Activated CD4-positive, alpha-beta T cell treated with anti-CD3 and anti-CD28 coated beads, Interleukin-2, amount 50 U/mL, for 48 hours (primary cell): ENCODE data around the gene SSC5D.
A peak's percentile ranks its signal among the peaks of the same experiment; 100 is the strongest.

Source experiments
- DNase-seq, 2 experiments: peaks; one replicate each; pipeline ENCODE4 v3.0.0-alpha.2; 2020

The SSC5D gene

DNA sequence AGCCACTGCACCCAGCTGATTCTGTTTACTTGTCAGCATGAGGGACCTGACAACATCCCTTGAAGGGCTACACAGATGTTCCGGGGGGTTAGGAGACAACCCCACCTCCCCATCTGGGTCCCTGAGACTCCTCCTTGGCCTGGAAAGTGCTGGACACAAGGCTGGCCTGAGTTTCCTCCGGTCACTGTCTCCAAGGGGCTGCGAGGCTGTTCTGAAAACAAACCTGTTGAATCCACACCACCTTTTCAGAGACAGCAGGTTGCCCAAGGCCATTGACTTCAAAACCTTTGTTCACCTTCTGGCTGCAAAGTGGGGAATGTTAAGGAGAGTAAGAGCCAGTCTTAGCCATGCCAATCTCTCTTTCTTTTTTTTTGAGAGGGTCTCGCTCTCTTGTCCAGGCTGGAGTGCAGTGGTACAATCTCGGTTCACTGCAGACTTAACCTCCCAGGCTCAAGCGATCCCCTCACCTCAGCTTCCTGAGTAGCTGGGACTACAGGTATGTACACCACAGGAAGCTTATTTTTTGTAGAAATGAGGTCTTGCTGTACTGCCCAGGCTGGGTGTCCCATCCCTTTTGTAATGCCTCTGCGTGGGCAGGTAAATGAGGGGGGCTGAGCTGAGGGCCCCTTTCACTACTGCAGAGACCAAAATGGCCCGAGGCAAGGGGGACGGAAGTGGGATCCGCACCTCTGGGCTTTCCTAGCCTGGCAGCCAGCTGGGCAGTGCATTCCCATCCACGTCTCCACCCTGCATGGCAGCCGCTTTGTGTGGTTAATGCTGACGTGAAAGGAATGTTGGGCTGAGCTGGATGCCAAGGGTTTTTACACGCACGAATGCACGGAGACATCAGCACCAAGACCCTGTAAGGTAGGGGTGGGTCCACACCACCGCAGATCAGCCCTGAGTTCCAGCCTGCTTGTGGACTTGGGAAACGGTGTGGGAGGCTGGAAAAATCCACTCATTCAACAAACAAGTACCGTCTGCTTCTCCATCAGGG lies 13.7 kb upstream of the SSC5D start:
- no peak for DNase-seq

DNA sequence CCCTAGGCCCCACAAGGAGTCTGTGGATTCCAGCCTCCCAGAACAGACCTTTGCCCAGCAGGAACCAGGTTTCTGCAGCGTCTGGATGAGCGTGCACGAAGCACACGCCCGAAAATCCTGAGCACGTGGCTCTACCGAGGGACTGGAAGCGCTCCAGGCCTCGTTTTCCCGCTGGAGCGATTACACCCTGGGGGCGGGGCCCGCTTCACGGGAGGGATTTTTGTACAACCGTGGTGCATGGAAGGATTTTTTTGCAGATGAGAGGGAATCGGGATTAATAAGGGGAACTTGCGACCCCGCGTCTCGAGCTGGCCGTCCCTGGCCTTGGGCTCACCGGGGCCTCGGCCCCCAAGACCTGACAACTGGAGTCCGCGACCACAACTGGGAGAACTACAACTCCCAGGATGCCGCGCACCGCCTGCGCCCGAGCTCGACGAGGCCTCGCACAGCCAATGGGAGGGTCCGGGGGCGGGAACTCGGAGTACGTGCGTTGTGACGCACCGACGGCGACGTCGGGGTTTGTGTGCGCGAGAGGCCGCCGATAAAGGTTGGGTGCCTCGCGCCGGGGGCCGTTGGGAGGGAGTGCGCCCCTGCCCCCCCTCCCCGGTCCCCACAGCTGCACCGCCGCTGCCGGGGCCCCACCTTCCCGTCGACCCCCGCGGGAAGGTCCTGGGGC lies 12.0 kb upstream of the SSC5D start, which contains the start of gene ZNF628:
Gene ZNF628 (plus strand): TSS at position 518 of the 676 bp plus-strand sequence. CDS start 3,294 bp downstream, outside the sequence.
- DNase-seq = peak; percentile 99

DNA sequence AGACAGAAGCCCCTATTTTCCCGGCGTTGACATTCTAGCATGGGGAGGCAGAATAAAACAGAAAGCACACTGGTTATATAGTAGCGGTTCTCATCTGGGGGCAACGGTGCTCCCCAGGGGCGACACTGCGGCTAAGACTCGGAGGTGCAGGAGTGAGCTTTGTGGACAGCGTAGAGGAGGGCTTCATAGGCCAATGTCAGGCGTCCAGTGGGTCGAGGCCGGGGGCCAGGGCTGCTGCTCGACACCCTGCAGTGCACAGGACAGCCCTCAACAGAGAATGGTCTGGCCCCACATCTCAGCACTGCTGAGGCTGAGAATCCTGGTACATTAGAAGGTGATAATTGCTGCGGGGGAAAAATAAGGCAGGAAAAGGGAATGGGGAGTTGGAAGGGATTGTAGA lies 10.3 kb upstream of the SSC5D start:
- DNase-seq = no peak

DNA sequence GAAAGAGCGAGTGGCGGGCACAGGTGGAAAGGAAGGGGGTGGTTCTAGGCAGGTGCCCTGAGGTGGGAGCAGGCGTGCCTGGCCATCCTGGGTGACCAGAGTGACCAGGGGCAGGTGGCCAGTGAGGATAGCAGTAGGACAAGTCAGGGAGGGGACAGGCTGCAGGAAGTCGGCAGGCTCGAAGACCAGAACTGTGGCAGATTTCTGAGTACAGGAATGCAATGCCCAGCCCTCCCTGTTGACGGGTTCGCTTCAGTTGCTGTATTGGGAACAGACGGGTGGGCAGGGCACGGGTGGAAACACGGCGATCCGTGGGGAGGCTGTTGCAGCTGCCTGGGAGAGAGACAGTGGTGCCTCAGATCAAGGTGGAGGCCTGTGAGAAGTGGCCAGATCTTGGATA lies 9.9 kb upstream of the SSC5D start:
- no peak for DNase-seq

DNA sequence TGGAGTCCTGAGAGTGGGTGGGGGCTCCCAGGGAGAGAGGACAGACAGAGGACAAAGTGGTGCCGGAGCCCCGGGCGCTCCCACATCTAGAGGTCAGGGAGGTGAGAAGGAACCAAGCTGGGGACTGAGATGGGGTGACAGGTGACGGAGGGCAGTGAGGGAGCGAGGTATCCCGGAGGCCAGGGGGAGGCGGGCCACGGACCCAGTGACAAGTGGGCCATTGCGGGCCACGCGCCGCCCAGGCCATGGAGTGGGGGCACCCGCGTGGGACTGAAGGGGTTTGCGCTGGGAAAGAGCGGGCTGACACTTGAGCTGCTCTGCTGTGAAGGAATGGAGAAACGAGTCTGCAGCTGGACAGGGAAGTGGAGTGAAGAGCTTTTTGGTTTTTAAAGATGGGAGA lies 9.2 kb upstream of the SSC5D start:
- no peak for DNase-seq

DNA sequence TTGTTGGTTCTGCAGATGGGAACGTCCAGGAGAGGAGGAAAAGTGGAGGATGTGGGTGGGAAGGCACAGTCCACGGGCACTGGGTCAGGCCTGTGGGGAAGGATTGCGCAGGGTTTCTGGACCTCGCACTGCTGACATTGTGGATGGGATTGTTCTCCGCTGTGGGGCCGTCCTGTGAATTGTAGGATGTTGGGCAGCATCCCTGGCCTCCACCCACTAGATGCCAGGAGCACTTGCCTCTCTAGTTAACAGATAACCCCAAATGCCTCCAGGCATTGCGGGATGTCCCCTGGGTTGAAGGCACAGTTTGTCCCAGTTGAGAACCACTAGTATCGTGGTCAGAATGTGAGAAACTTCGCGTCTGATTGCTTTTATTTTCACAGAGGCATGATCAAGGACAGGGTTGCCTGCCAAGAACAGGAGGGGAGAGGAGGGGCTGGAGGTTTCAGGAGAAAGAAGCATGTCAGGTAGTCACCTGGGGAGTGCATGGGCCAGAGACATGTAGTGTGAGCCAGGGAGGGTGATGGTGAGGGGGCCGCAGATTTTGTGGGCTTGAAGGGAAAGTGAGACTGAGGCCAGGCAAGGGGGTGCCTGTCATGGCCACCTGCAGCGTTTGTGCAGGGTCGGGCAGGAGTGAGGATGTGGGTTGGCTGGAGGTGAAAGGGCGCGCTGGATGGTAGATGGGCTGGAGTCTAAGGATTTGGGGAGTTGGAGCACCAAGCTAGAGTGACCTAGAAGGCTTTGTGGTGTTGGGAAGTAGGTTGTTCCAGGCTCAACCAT lies 8.6 kb upstream of the SSC5D start:
- DNase-seq = no peak

DNA sequence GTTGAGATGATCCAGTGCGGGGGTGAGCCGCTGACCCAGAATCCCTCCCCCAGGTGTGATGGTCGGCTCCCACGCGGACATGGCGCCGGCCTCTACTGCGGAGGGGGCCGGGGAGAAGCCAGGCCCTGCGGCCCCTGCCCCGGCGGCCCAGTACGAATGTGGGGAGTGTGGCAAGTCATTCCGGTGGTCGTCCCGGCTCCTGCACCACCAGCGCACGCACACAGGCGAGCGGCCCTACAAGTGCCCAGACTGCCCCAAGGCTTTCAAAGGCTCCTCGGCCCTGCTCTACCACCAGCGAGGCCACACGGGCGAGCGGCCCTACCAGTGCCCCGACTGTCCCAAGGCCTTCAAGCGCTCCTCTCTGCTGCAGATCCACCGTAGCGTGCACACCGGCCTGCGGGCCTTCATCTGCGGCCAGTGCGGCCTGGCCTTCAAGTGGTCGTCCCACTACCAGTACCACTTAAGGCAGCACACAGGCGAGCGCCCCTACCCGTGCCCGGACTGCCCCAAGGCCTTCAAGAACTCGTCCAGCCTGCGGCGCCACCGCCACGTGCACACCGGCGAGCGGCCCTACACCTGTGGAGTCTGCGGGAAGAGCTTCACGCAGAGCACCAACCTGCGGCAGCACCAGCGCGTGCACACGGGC lies 7.0 kb upstream of the SSC5D start:
- DNase-seq = no peak

DNA sequence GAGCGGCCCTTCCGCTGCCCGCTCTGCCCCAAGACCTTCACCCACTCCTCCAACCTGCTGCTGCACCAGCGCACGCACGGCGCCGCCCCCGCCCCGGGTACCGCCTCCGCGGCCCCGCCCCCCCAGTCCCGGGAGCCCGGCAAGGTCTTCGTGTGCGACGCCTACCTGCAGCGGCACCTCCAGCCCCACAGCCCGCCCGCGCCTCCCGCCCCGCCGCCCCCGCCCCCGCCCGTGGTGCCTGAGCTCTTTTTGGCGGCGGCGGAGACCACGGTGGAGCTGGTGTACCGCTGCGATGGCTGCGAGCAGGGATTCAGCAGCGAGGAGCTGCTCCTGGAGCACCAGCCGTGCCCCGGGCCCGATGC lies 6.5 kb upstream of the SSC5D start:
- DNase-seq = no peak

DNA sequence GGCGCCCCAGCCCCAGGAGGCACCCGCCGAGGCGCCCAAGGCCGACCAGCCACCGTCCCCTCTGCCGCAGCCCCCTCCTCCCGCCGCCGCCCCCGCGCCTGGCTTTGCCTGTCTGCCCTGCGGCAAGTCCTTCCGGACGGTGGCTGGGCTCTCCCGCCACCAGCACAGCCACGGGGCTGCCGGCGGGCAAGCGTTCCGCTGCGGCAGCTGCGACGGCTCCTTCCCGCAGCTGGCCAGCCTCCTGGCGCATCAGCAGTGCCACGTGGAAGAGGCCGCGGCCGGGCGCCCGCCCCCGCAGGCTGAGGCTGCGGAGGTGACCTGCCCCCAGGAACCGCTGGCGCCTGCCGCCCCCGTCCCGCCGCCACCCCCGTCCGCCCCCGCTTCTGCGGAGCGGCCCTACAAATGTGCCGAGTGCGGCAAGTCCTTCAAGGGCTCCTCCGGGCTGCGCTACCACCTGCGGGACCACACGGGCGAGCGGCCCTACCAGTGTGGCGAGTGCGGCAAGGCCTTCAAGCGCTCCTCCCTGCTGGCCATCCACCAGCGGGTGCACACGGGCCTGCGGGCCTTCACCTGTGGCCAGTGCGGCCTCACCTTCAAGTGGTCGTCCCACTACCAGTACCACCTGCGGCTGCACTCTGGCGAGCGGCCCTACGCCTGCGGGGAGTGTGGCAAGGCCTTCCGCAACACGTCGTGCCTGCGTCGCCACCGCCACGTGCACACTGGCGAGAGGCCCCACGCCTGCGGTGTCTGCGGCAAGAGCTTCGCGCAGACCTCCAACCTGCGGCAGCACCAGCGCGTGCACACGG lies 5.9 kb upstream of the SSC5D start:
- DNase-seq = no peak

DNA sequence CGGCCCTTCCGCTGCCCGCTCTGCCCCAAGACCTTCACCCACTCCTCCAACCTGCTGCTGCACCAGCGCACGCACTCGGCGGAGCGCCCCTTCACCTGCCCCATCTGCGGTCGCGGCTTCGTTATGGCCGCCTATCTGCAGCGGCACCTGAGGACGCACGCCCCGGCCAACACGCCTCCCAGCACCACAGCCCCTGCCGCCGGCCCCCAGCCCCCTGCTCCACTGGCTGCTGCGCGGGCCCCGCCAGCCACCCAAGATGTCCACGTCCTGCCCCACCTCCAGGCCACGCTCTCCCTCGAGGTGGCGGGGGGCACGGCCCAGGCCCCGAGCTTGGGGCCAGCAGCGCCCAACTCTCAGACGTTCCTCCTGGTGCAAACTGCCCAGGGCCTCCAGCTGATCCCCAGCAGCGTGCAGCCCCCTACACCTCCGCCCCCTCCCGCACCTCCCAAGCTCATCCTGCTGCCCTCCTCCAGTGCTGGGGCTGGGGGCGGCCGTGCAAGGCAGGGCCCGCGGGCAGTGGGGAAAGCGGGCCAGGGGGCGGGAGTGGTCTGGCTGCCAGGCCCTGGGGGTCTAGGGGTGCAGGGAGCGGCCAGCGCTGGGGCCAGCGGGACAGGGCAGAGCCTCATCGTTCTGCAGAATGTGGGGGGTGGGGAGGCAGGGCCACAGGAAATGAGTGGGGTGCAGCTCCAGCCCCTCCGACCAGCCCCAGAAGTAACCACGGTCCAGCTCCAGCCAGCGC lies 5.1 kb upstream of the SSC5D start:
- no peak for DNase-seq

DNA sequence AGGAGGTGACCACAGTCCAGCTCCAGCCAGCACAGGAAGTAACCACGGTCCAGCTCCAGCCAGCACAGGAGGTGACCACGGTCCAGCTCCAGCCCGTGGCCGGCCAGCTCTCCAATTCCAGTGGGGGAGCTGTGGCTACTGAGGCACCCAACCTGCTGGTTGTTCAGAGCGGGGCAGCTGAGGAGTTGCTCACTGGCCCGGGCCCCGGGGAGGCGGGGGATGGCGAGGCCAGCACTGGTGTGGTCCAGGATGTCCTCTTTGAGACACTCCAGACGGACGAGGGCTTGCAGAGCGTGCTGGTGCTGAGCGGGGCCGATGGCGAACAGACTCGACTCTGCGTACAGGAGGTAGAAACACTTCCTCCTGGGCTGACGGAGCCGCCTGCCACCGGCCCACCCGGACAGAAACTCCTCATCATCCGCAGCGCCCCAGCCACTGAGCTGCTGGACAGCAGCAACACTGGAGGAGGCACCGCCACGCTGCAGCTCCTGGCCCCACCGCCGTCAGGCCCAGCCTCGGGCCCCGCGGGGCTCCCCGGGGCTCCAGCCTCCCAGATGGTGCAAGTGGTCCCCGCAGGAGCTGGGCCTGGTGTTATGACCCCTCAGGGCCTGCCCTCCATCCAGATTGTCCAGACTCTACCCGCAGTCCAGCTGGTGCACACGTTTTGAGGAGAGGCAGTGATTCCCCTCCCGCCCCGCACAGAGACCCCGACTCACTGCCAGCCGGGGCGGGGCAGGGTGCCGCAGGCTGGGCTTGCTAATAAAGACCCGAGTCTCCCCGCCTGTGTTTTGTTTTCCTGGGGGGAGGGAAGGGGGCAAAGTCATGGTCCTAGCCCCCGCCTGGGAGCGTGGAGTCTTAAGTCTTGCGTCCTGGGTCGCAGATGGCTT lies 4.3 kb upstream of the SSC5D start:
- no peak for DNase-seq

DNA sequence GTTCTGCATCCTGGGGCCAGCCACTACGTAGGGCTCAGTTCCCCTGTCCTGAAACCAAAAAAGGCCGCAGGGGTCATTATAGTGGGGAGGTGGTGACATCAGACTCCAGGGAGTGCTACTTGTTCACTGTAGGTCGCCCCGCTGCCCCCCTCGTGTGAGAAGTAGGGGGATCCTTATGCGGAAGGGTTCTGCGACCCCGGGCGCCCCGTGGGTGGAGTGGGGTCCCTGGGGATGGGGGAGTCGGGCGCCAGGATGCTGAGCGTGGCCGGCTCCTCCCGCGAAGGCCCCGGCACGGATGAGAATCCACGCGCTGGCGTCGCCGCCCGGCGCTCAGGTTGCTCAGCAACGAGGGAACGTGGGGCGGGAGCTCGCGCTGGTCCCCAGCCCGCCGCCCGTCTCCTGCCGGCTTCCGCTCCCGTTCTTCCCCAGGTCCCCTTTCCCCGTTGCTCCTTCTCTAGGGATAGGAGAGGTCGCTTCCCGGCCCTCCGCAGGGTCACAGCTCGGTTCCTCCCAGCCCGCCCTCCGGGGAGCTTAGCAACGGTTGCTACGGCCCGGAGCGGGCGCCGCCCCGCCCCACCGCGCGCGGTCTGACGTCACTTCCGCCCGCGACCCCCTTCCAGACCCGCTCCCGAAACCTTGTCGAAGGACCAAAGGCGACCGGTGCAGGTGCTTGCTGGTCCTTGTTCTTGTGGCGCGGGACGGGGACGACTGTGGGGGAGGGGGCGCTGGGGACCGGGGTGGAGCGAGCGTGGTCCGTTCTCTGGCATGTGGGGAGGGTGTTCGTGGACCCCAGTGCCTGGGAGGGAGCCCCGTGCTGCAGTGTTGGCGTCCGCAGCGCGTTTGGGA lies 3.4 kb upstream of the SSC5D start, which contains the start of gene NAT14:
Gene NAT14 (plus strand): TSS at position 596 of the 846 bp plus-strand sequence. CDS start 521 bp downstream, outside the sequence.
- DNase-seq = peak; percentile 67 to 73

DNA sequence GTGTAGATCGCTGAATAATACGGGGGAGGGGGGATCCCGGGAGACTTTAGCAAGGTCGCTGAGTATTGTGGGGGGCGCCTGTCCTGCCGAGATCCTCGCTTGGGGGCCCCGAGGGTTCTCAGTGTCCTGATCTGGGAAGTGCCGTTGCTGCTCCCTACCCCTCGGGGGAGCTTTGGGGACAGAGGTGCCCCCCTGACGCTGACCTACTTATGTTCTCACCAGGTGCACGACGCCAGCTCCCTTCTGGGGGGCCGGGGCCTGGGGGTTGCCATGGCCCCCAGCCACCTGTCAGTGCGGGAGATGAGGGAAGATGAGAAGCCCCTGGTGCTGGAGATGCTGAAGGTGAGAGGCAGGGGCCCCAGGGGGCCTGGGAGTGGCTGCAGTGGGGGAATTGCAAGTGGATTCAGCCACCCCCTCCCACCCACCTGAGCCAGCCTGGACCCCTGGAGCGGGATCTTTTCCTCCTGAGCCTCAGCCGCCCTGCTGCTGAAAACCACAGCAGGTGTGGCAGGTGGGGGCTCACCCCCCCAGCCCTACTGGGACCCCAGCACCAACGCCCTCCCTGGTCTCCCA lies 2.7 kb upstream of the SSC5D start:
- DNase-seq = no peak

DNA sequence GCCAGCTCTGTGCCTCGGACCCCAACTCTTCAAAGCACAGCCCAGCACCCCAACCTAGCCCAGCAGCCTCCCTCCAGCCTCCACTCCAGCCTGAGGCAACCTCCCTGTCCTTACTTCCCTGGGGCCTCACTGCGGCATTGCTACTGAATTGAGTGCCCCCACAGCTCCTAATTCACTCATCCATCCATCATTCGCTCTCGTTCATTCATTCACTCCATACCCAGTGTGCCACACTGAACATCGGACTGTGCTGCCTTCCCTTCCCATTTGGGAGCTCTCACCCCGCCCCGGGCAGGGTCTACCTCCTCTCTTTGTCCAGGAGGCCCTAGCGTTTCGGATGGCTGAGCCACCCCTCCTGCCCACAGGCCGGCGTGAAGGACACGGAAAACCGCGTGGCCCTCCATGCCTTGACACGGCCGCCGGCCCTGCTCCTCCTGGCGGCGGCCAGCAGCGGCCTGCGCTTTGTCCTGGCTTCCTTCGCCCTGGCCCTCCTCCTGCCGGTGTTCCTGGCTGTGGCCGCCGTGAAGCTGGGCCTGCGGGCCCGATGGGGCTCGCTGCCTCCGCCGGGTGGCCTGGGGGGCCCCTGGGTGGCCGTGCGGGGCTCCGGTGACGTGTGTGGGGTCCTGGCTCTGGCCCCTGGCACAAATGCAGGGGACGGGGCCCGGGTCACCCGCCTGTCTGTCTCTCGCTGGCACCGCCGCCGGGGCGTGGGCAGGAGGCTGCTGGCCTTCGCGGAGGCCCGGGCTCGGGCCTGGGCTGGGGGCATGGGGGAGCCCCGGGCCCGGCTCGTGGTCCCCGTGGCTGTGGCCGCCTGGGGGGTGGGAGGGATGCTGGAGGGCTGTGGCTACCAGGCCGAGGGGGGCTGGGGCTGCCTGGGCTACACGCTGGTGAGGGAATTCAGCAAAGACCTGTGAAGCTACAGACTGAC lies 1.9 kb upstream of the SSC5D start:
- no peak for DNase-seq

DNA sequence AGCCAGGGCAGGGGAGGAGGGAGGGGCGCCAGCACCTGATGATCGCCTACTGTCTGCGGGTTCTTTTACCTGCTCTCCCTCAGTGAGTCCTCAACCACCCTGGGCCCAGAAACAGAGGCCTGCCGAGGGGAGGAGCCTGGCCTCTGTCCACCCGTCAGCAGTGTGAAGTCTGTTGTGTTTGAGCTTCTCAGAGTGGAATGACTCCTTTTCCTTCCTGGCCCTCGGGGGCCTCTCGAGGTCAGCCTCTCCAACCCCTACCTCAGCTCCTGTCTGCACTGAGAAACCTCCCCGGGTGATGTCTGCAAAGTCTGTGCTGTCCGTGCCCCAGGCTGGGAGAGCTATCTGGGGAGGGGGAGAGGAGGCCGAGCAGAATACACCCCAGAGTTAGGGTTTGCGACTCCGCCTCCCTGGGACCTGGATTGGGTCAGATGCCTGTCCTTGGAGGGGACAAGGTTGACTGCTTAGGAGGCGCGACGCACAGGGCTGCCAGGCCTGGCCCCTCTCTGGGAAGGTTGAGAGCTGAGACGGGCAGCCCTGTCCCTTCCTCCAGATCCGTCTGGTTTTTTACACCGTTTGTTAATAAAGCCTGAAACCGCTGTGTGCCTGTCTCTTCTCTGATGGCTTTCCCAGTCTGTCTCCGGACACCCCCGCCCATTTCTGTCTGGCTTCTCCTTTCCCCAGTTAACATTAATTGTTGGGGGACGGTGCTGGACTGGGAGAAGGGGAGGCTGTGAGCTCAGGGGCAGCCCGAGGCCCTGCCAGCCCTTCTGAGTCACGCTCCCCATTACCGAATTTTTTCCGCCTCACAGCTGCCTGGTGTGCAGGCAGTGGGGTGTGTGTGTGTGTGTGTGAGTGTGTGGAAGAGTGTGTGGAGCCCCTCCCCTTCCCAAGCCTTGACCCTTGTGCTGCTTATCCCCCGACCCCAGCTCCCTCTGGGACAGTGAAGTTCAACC lies 989 bp upstream of the SSC5D start:
- DNase-seq = peak; percentile 68 to 76
